ENCODE data around the gene RNF44.
"Not testable (repeated sequence)": the region's sequence is repeated elsewhere in the genome, so short reads cannot be mapped to it uniquely, and the experiment has no call there.

RNF44 gene

GRCh38 chr5:176550937-176551336, 13.7 kb upstream of the RNF44 start:
- DNase-seq = not testable (repeated sequence)

- no peak for DNase-seq
Measured at GRCh38 chr5:176550275-176550831, 13.2 kb upstream of the RNF44 start.

GRCh38 chr5:176549871-176550270, 12.7 kb upstream of the RNF44 start:
- DNase-seq = no peak

- DNase-seq = no peak
Measured at GRCh38 chr5:176548967-176549444, 11.8 kb upstream of the RNF44 start, which contains the start of gene CDHR2. TSS of gene CDHR2 (plus strand) at chr5:176549342. CDS start at chr5:176565353, 16,011 bp downstream.

GRCh38 chr5:176547802-176548201, 10.6 kb upstream of the RNF44 start:
- no peak for DNase-seq

- no peak for DNase-seq
Measured at GRCh38 chr5:176545737-176546509, 8.7 kb upstream of the RNF44 start.

GRCh38 chr5:176545388-176545736, 8.2 kb upstream of the RNF44 start:
- DNase-seq = no peak

- DNase-seq = peak; percentile 67 to 79 (median 68)
Measured at GRCh38 chr5:176543428-176544182, 6.4 kb upstream of the RNF44 start.

- DNase-seq = peak; percentile 51 to 55 (median 55)
Measured at GRCh38 chr5:176542596-176543427, 5.6 kb upstream of the RNF44 start.

- DNase-seq = no peak
Measured at GRCh38 chr5:176542135-176542595, 5.0 kb upstream of the RNF44 start.

GRCh38 chr5:176541338-176542134, 4.3 kb upstream of the RNF44 start:
- DNase-seq = peak; percentile 26 to 38 (median 36)

- DNase-seq = no peak
Measured at GRCh38 chr5:176540956-176541337, 3.7 kb upstream of the RNF44 start.

GRCh38 chr5:176540476-176540899, 3.3 kb upstream of the RNF44 start:
- DNase-seq = no peak

- DNase-seq = no peak
Measured at GRCh38 chr5:176538989-176539384, 1.8 kb upstream of the RNF44 start.

- peak in 1 of 3 experiments; percentile 50 for DNase-seq
Measured at GRCh38 chr5:176538230-176538988, 1.2 kb upstream of the RNF44 start.

- DNase-seq = peak; percentile 94 to 97 (median 97)
Measured at GRCh38 chr5:176537554-176538229, 490 bp upstream of the RNF44 start.

- DNase-seq = peak; percentile 57 to 82 (median 75)
Measured at GRCh38 chr5:176536132-176536901, 885 bp downstream of the RNF44 start.

- peak in 1 of 3 experiments; percentile 30 for DNase-seq
Measured at GRCh38 chr5:176535664-176536131, 1.5 kb downstream of the RNF44 start.

GRCh38 chr5:176535101-176535663, 2.0 kb downstream of the RNF44 start:
- DNase-seq = no peak
